ENCODE data around the gene ZC3H7A. TPM values are rescaled to one million over a fixed set of nuclear protein-coding genes. Genes with fewer than 3 reads are reported as not detected.
"Not testable (repeated sequence)": the region's sequence is repeated elsewhere in the genome, so short reads cannot be mapped to it uniquely, and the experiment has no call there.

Gene ZC3H7A
- total RNA-seq, 1 experiment from 2014 or later: 63.5 TPM

GRCh38 chr16:11833951-11834695 is 37.1 kb upstream of the ZC3H7A start:
- Histone ChIP-seq H3K9me3 (ENCODE audit: insufficient read depth, low read depth) (no peaks in the 10 kb centered on the region), H3K4me1 (replicated peaks; ENCODE audit: insufficient read depth) (0 out of 2 replicates have a peak, but pooled peaks cover 8% of the 10 kb centered on the region), H3K9me2 (ENCODE audit: insufficient read depth) (no peaks in the 10 kb centered on the region), H3K36me3 (ENCODE audit: low read depth) (peaks cover 18% of the 10 kb centered on the region), H3K27ac (peak overlapping the region; percentile 49), H3K4me3 (no peak overlapping the region), H4K20me1 (ENCODE audit: insufficient read depth) (peaks cover 33% of the 10 kb centered on the region), H3K79me2 (ENCODE audit: low read depth) (no peaks in the 10 kb centered on the region), H3K27me3 (ENCODE audit: insufficient read depth, low read depth) (no peaks in the 10 kb centered on the region), H2AFZ (no peak overlapping the region), H3F3A (ENCODE audit: insufficient read depth, low read depth) (peaks cover 52% of the 10 kb centered on the region; the same call in 1 of the 2 replicates), H3K4me2 (no peak overlapping the region)
- BruUV-seq (replicated peaks): no TSS peak
- CTCF ChIA-PET: no interaction called here
- POLR2A ChIA-PET (ENCODE audit: unreplicated experiment): no interaction called here
- intact Hi-C loops (cut with micrococcal nuclease; ENCODE audit: unreplicated experiment): no loop called here
- DNase-seq: peak in 1 of 2 experiments; percentile 59
- no peak for TF ChIP-seq CTCF (conservative IDR thresholded peaks at IDR 0.05)
- TF ChIP-seq EZH2 (IDR thresholded peaks at IDR 0.05; ENCODE audit: low read depth): no peak

GRCh38 chr16:11828696-11829095 is 31.6 kb upstream of the ZC3H7A start:
- no peak for DNase-seq
- no peaks in the 10 kb centered on the region for H3K9me2 ChIP-seq (ENCODE audit: insufficient read depth)
- intact Hi-C loops (cut with micrococcal nuclease; ENCODE audit: unreplicated experiment): no loop called here
- ChIA-PET POLR2A (ENCODE audit: unreplicated experiment) (interaction anchor here (0.6 kb wide), 1 partner anchor 51 kb away, joined by 5 read pairs; no protein-coding TSS in a partner anchor), CTCF (no interaction called here)
- peaks cover 22% of the 10 kb centered on the region; the same call in 1 of the 2 replicates for H3F3A ChIP-seq (ENCODE audit: insufficient read depth, low read depth)
- no peaks in the 10 kb centered on the region for H3K79me2 ChIP-seq (ENCODE audit: low read depth)
- TF ChIP-seq EZH2 (IDR thresholded peaks at IDR 0.05; ENCODE audit: low read depth) (no peak), CTCF (conservative IDR thresholded peaks at IDR 0.05) (no peak)
- H3K27me3 ChIP-seq (ENCODE audit: insufficient read depth, low read depth): no peaks in the 10 kb centered on the region
- H3K9me3 ChIP-seq (ENCODE audit: insufficient read depth, low read depth): no peaks in the 10 kb centered on the region
- H3K27ac ChIP-seq: no peak overlapping the region
- H3K4me1 ChIP-seq (replicated peaks; ENCODE audit: insufficient read depth): peaks cover 15% of the 10 kb centered on the region
- no peaks in the 10 kb centered on the region for H3K36me3 ChIP-seq (ENCODE audit: low read depth)
- BruUV-seq (replicated peaks): no TSS peak
- H2AFZ ChIP-seq: no peak overlapping the region
- no peaks in the 10 kb centered on the region for H4K20me1 ChIP-seq (ENCODE audit: insufficient read depth)
- H3K4me3 ChIP-seq: no peak overlapping the region
- H3K4me2 ChIP-seq: no peak overlapping the region

GRCh38 chr16:11825520-11826165 is 28.6 kb upstream of the ZC3H7A start:
- H3K4me3 ChIP-seq; DNase-seq; BruUV-seq (replicated peaks); H3K36me3 ChIP-seq (ENCODE audit: low read depth); CTCF ChIA-PET; H3K27ac ChIP-seq; H3K79me2 ChIP-seq (ENCODE audit: low read depth); H3K4me2 ChIP-seq; H3K9me2 ChIP-seq (ENCODE audit: insufficient read depth); H3K27me3 ChIP-seq (ENCODE audit: insufficient read depth, low read depth); H4K20me1 ChIP-seq (ENCODE audit: insufficient read depth); H2AFZ ChIP-seq; intact Hi-C loops (cut with micrococcal nuclease; ENCODE audit: unreplicated experiment); H3K9me3 ChIP-seq (ENCODE audit: insufficient read depth, low read depth): not testable (repeated sequence)
- H3F3A ChIP-seq (ENCODE audit: insufficient read depth, low read depth): peaks cover 19% of the 10 kb centered on the region; the same call in 1 of the 2 replicates
- POLR2A ChIA-PET (ENCODE audit: unreplicated experiment): interaction anchor here (0.7 kb wide), 1 partner anchor 178 kb away, joined by 3 read pairs; no protein-coding TSS in a partner anchor
- H3K4me1 ChIP-seq (replicated peaks; ENCODE audit: insufficient read depth): peaks cover 16% of the 10 kb centered on the region
